Tibial nerve (tissue), 4 donors: Measurements from ENCODE around the gene CAVIN4.

Experiments used
- EP300 ChIP-seq, 2 donors: sonication (generic); formaldehyde crosslinking; IDR thresholded peaks; one replicate each; pipeline ENCODE4 v1.6.1; 2017; ENCODE audit warnings: antibody characterized with exemption in 2 of 2, mild to moderate bottlenecking in 1 of 2
- POLR2A ChIP-seq, 2 donors: fragments of 450-650 bp; IDR thresholded peaks; one replicate each; pipeline ENCODE4 v1.6.1; 2017; ENCODE audit warnings: antibody characterized with exemption in 2 of 2, mild to moderate bottlenecking in 2 of 2, moderate library complexity in 2 of 2
- TF ChIP-seq, protein P1 (sequence below), 5 experiments: fragments of 200-600 bp in 3 of 5; fragments of 450-650 bp in 2 of 5; sonication (generic) in 3 of 5; IDR thresholded peaks; one replicate each; pipeline ENCODE4 v1.5.1; 2016 to 2019; ENCODE audit warnings: antibody characterized with exemption in 5 of 5, mild to moderate bottlenecking in 3 of 5, moderate library complexity in 2 of 5

DNA sequence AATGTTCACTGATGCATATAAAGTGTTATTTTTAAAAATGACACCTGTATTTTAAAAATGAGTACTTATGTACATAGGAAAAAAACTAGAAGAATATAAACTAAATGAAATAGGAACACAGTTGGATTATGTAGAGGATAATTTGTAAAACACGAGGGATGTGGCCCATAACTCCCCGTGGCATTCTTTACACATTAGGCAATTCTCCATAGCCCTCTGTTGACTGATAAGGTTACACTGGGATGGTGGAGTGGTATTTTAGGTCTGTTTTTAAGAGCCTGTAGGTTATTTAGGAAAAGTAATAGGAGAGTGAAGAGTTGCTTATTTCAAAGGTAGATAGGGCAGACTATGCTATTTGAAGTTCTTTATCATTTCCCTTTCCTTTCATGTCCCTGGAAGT is 1.8 kb downstream of the CAVIN4 start:
- TF ChIP-seq POLR2A (IDR thresholded peaks at IDR 0.05) (no peak), EP300 (IDR thresholded peaks at IDR 0.05) (no peak)
- TF ChIP-seq, protein P1, sequence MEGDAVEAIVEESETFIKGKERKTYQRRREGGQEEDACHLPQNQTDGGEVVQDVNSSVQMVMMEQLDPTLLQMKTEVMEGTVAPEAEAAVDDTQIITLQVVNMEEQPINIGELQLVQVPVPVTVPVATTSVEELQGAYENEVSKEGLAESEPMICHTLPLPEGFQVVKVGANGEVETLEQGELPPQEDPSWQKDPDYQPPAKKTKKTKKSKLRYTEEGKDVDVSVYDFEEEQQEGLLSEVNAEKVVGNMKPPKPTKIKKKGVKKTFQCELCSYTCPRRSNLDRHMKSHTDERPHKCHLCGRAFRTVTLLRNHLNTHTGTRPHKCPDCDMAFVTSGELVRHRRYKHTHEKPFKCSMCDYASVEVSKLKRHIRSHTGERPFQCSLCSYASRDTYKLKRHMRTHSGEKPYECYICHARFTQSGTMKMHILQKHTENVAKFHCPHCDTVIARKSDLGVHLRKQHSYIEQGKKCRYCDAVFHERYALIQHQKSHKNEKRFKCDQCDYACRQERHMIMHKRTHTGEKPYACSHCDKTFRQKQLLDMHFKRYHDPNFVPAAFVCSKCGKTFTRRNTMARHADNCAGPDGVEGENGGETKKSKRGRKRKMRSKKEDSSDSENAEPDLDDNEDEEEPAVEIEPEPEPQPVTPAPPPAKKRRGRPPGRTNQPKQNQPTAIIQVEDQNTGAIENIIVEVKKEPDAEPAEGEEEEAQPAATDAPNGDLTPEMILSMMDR (IDR thresholded peaks at IDR 0.05) = no peak
